HG02943 (cell line): ENCODE measurements around the gene PTDSS2.
"Not testable (repeated sequence)": the region's sequence is repeated elsewhere in the genome, so short reads cannot be mapped to it uniquely, and the experiment has no call there.

ENCODE experiments used
- ATAC-seq: cut with Tn5 transposase; IDR thresholded peaks from one replicate; pipeline ENCODE4 v1.9.1; 2021; ENCODE audit warnings: mild to moderate bottlenecking, low read depth, moderate library complexity; ENCODE audit not compliant: unreplicated experiment

PTDSS2 gene

GRCh38 chr11:413120-414081 is 36.7 kb upstream of the PTDSS2 start:
- no peak for ATAC-seq

- no peak for ATAC-seq
These were observed 35.7 kb upstream of the PTDSS2 start for GRCh38 chr11:414318-414857.

GRCh38 chr11:415640-416041 is 34.4 kb upstream of the PTDSS2 start:
- ATAC-seq: no peak

- no peak for ATAC-seq
These were observed 33.9 kb upstream of the PTDSS2 start for GRCh38 chr11:416051-416756.

GRCh38 chr11:416757-417621 is 33.1 kb upstream of the PTDSS2 start:
- ATAC-seq: no peak

- no peak for ATAC-seq
These were observed 32.3 kb upstream of the PTDSS2 start for GRCh38 chr11:417652-418342.

- no peak for ATAC-seq
These were observed 31.5 kb upstream of the PTDSS2 start for GRCh38 chr11:418343-419247.

- ATAC-seq: no peak
These were observed 30.7 kb upstream of the PTDSS2 start for GRCh38 chr11:419248-420005.

GRCh38 chr11:420054-420910 is 29.8 kb upstream of the PTDSS2 start:
- ATAC-seq: no peak

GRCh38 chr11:420911-421321 is 29.2 kb upstream of the PTDSS2 start:
- ATAC-seq: no peak

GRCh38 chr11:422249-422656 is 27.8 kb upstream of the PTDSS2 start:
- no peak for ATAC-seq

- no peak for ATAC-seq
These were observed 25.8 kb upstream of the PTDSS2 start for GRCh38 chr11:424232-424631.

- not testable (repeated sequence) for ATAC-seq
These were observed 25.3 kb upstream of the PTDSS2 start for GRCh38 chr11:424766-425165.

GRCh38 chr11:425301-425700 is 24.8 kb upstream of the PTDSS2 start:
- no peak for ATAC-seq

GRCh38 chr11:426851-427250 is 23.2 kb upstream of the PTDSS2 start:
- no peak for ATAC-seq

GRCh38 chr11:428295-428694 is 21.8 kb upstream of the PTDSS2 start:
- no peak for ATAC-seq

- ATAC-seq: no peak
These were observed 20.7 kb upstream of the PTDSS2 start for GRCh38 chr11:429391-429790.
